SK-N-MC (cell line): Measurements from ENCODE around the gene VSTM2B.

Experiments used
- DNase-seq: peaks from one replicate; pipeline ENCODE4 v3.0.0-alpha.2; 2011; ENCODE audit warnings: low read depth, low spot score
- H3K27ac ChIP-seq: fragments of 200-600 bp; sonication (generic); 2 replicates; pipeline ENCODE4 v1.5.1; 2016; ENCODE audit warnings: mixed run types
- H3K36me3 ChIP-seq: fragments of 200-600 bp; sonication (generic); 2 replicates; pipeline ENCODE4 v1.6.1; 2017; ENCODE audit warnings: antibody characterized with exemption, low read length, mixed read lengths; ENCODE audit not compliant: insufficient read depth
- H3K4me3 ChIP-seq: fragments of 200-600 bp; sonication (generic); 2 replicates; pipeline ENCODE4 v1.5.1; 2016
- H3K9ac ChIP-seq: fragments of 200-600 bp; sonication (generic); 2 replicates; pipeline ENCODE4 v1.8.0; 2017; ENCODE audit warnings: mixed run types, mixed read lengths; ENCODE audit not compliant: insufficient read length
- H3K9me3 ChIP-seq: fragments of 200-600 bp; sonication (generic); 2 replicates; pipeline ENCODE4 v1.6.1; 2017; ENCODE audit warnings: low read depth, mild to moderate bottlenecking, antibody characterized with exemption, low read length, moderate library complexity, mixed read lengths
- EZH2 ChIP-seq: fragments of 200-600 bp; sonication (generic); IDR thresholded peaks from one replicate; pipeline ENCODE4 v1.6.1; 2017; ENCODE audit warnings: antibody characterized with exemption
- FOXP2 ChIP-seq: optimal IDR thresholded peaks from 2 replicates; pipeline ENCODE3; 2011; ENCODE audit warnings: mild to moderate bottlenecking, moderate library complexity; ENCODE audit not compliant: insufficient read depth; ENCODE audit errors: extremely low read length, control extremely low read depth
- POLR2AphosphoS5 ChIP-seq: IDR thresholded peaks from 2 replicates; pipeline ENCODE4 v1.6.1; 2012; ENCODE audit warnings: mild to moderate bottlenecking, low read depth, low read length, borderline replicate concordance

VSTM2B gene

GRCh38 chr19:29516358-29516725 is 9.5 kb upstream of the VSTM2B start:
- TF ChIP-seq FOXP2 (no peak), POLR2AphosphoS5 (no peak), EZH2 (no peak)

GRCh38 chr19:29516821-29517395 is 8.9 kb upstream of the VSTM2B start:
- no peak for DNase-seq
- no peaks in the 10 kb centered on the region for H3K9me3 ChIP-seq
- H3K4me3 ChIP-seq = no peak overlapping the region
- no peak overlapping the region for H3K27ac ChIP-seq
- no peaks in the 10 kb centered on the region for H3K36me3 ChIP-seq
- H3K9ac ChIP-seq = no peak overlapping the region
- TF ChIP-seq FOXP2 (no peak), POLR2AphosphoS5 (no peak), EZH2 (no peak)

More at GRCh38 chr19:29516358-29516725, 9.5 kb upstream of the VSTM2B start:
- Histone ChIP-seq H3K9me3 (no peaks in the 10 kb centered on the region), H3K9ac (no peak overlapping the region), H3K27ac (no peak overlapping the region), H3K36me3 (no peaks in the 10 kb centered on the region), H3K4me3 (no peak overlapping the region)
- no peak for DNase-seq

- no peak for TF ChIP-seq EZH2
- TF ChIP-seq POLR2AphosphoS5 = no peak
- no peak for TF ChIP-seq FOXP2
- Histone ChIP-seq H3K9ac (no peak overlapping the region), H3K4me3 (no peak overlapping the region), H3K27ac (no peak overlapping the region), H3K36me3 (no peaks in the 10 kb centered on the region), H3K9me3 (no peaks in the 10 kb centered on the region)
- no peak for DNase-seq
Measured at GRCh38 chr19:29517412-29517811, 8.4 kb upstream of the VSTM2B start.

GRCh38 chr19:29517946-29518345 is 7.8 kb upstream of the VSTM2B start:
- no peaks in the 10 kb centered on the region for H3K9me3 ChIP-seq
- no peak overlapping the region for H3K4me3 ChIP-seq
- H3K27ac ChIP-seq = no peak overlapping the region
- no peak for DNase-seq
- no peak overlapping the region for H3K9ac ChIP-seq
- TF ChIP-seq FOXP2 = no peak
- TF ChIP-seq EZH2 = no peak
- TF ChIP-seq POLR2AphosphoS5 = no peak
- no peaks in the 10 kb centered on the region for H3K36me3 ChIP-seq

DNA sequence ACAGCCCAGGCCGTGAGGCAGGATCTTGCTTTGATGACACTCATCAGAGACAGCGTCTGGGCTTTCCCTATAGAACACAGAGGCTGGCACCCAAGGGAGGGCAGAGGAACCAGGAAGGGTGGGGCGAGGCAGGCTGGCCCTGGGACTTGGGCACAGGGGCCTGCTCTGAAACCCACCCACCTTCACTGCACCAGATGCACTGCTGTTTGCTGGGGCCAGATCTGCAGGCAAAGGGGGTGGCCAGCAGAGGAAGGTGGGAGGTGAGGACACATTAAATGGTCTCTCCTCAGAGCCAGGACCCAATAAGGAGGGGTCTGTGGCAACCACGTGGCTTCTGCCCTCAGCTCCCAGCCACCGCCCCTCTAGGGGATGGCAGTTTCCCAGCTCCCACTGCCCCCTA is 6.6 kb upstream of the VSTM2B start:
- TF ChIP-seq POLR2AphosphoS5 (no peak), FOXP2 (no peak), EZH2 (no peak)
- Histone ChIP-seq H3K27ac (no peak overlapping the region), H3K9ac (no peak overlapping the region), H3K9me3 (no peaks in the 10 kb centered on the region), H3K4me3 (no peak overlapping the region), H3K36me3 (no peaks in the 10 kb centered on the region)
- no peak for DNase-seq

DNA sequence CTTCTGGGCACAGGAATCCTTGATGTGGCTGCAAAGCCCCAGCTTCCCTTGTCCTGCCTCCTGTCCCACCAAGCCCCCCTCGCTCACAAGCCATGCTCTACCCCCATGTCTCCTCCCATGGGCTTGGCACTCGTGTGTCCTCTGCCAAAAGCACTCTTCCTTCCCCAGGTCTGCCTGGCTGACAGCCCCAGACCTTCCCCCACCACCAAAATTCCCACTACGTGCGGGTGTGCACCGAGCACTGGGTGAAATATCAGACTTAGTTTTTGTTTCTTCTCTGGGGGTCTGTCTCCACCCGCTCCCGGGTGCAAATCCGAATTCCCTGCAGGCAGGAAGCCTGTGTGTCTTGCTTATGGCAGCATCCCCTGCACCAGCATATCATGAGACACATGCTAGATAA is 5.9 kb upstream of the VSTM2B start:
- Histone ChIP-seq H3K4me3 (no peak overlapping the region), H3K36me3 (no peaks in the 10 kb centered on the region), H3K9me3 (no peaks in the 10 kb centered on the region), H3K9ac (no peak overlapping the region), H3K27ac (no peak overlapping the region)
- DNase-seq = no peak
- TF ChIP-seq FOXP2 = no peak

DNA sequence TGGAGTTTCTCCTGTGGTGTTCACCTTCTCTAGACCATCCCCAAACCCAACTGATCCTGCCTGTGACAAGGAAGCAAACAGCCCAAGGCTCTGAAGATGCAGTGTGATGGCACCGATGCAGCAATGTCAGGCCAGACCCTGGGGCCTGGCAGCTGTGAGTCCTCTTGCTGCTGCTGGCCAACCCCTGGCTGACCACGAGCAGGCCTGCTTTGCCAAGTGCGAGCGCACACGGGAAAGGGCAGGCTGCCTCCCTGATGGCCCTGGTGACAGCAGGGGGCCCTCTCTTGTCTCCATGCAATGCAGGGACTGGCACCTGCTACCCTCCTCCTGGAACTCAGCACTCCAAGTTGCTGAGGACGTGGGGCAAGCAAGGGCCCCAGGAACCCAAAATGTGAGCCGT is 5.4 kb upstream of the VSTM2B start:
- H3K27ac ChIP-seq = no peak overlapping the region
- TF ChIP-seq POLR2AphosphoS5 (no peak), EZH2 (no peak), FOXP2 (no peak)
- no peak overlapping the region for H3K4me3 ChIP-seq
- no peak for DNase-seq
- H3K36me3 ChIP-seq = no peaks in the 10 kb centered on the region
- H3K9ac ChIP-seq = no peak overlapping the region
- no peaks in the 10 kb centered on the region for H3K9me3 ChIP-seq

DNA sequence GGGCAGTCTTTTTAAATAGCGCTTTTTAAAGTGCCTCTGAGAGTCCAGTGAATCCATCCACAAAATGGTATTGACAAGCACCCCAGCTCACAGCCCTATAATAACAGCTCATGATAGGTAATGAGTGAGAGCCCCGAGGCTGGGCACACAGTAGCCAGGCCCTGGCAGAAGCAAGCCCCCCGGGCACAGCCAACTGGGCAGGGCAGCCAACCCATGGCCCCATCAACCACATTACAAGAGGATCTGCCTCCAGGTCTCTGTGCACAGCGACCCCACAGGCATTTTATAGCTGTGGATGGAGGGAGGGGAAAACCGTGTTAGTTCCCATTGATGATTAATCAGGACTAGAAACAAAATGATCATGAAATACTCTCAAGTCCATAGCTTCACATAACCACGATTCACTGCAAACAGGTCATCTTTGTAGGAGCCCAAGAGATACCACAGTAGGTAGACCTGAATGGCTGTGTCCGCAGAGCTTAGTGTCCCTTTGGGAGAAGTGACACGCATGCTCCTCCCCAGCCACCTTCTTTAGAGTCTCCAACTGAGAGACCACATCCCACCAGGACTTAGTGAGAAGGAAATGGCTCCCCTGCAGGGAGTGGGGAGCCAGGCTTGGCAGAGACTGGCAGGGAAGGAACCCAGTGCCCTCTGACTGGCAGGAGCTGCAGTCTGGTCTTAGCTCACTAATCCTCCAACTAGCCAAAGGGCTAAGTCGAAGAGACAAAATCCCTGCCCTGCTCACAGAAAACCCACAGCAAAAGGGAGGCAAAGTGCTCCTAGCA is 4.3 kb upstream of the VSTM2B start:
- no peak for TF ChIP-seq POLR2AphosphoS5
- TF ChIP-seq EZH2 = no peak
- no peak for TF ChIP-seq FOXP2
- no peaks in the 10 kb centered on the region for H3K36me3 ChIP-seq
- DNase-seq = no peak
- no peak overlapping the region for H3K9ac ChIP-seq
- no peaks in the 10 kb centered on the region for H3K9me3 ChIP-seq
- H3K4me3 ChIP-seq = no peak overlapping the region
- H3K27ac ChIP-seq = no peak overlapping the region
